AG04449 (cell line): ENCODE measurements around the gene GATA3.

Experiments used
- CTCF ChIA-PET: fragments of 350-600 bp; formaldehyde crosslinking; extraction: SDS; loops from one replicate; lab custom pipeline; 2021; ENCODE audit warnings: antibody characterized with exemption; lab: Yijun Ruan, JAX
- POLR2A ChIA-PET: fragments of 400-600, 350-600 bp; formaldehyde crosslinking; extraction: SDS; loops from one replicate; lab custom pipeline; 2020; ENCODE audit warnings: antibody characterized with exemption, inconsistent platforms; lab: Yijun Ruan, JAX
- DNase-seq: peaks from one replicate; pipeline ENCODE4 v3.0.0-alpha.2; 2010; ENCODE audit warnings: low read depth, low spot score
- H3K4me3 ChIP-seq: 2 replicates; pipeline ENCODE4 v1.5.1; 2011; ENCODE audit warnings: low read depth, mild to moderate bottlenecking, control low read depth, low read length
- CTCF ChIP-seq: IDR thresholded peaks from one replicate; pipeline ENCODE4 v1.5.1; 2011; ENCODE audit warnings: mild to moderate bottlenecking, moderate library complexity, low read length, control low read depth, inconsistent platforms; ENCODE audit not compliant: insufficient read depth; ENCODE audit errors: missing control alignments

The GATA3 gene

GRCh38 chr10:8084799-8085198 is 30.3 kb downstream of the GATA3 start:
- ChIA-PET POLR2A (no interaction called here), CTCF (no interaction called here)
- H3K4me3 ChIP-seq = no peak overlapping the region
- no peak for DNase-seq
- no peak for TF ChIP-seq CTCF

GRCh38 chr10:8085251-8085650 is 30.8 kb downstream of the GATA3 start:
- no peak for TF ChIP-seq CTCF
- no peak overlapping the region for H3K4me3 ChIP-seq
- ChIA-PET POLR2A (no interaction called here), CTCF (no interaction called here)
- no peak for DNase-seq

GRCh38 chr10:8086315-8086714 is 31.8 kb downstream of the GATA3 start:
- POLR2A ChIA-PET = no interaction called here
- CTCF ChIA-PET = no interaction called here
- TF ChIP-seq CTCF = no peak
- H3K4me3 ChIP-seq = no peak overlapping the region
- DNase-seq = no peak

- CTCF ChIA-PET = no interaction called here
- POLR2A ChIA-PET = no interaction called here
- no peak for TF ChIP-seq CTCF
- no peak for DNase-seq
- H3K4me3 ChIP-seq = no peak overlapping the region
Measured at GRCh38 chr10:8088504-8088903, 34.0 kb downstream of the GATA3 start.

GRCh38 chr10:8092428-8092827 is 37.9 kb downstream of the GATA3 start:
- ChIA-PET POLR2A (no interaction called here), CTCF (no interaction called here)
- TF ChIP-seq CTCF = no peak
- no peak for DNase-seq
- no peak overlapping the region for H3K4me3 ChIP-seq

GRCh38 chr10:8095959-8096358 is 41.5 kb downstream of the GATA3 start:
- H3K4me3 ChIP-seq = no peak overlapping the region
- no peak for DNase-seq
- POLR2A ChIA-PET = no interaction called here
- no peak for TF ChIP-seq CTCF
- CTCF ChIA-PET = no interaction called here

GRCh38 chr10:8096931-8097330 is 42.4 kb downstream of the GATA3 start:
- no peak for DNase-seq
- POLR2A ChIA-PET = no interaction called here
- no peak overlapping the region for H3K4me3 ChIP-seq
- CTCF ChIA-PET = no interaction called here
- no peak for TF ChIP-seq CTCF
